GM18951 (cell line): ENCODE measurements around the gene DNAAF3.

Source experiments
- POLR2A ChIP-seq: IDR thresholded peaks from 4 replicates; pipeline ENCODE4 v1.6.1; 2011; ENCODE audit warnings: mild to moderate bottlenecking; ENCODE audit not compliant: insufficient read length, insufficient read depth; ENCODE audit errors: extremely low read depth
- in situ Hi-C: fragments of 300-500 bp; cut with MboI; formaldehyde crosslinking; loops from one replicate; pipeline ENCODE4 v1.12.0; 2022; ENCODE audit warnings: low sequenced_read_pairs, mixed read lengths, inconsistent platforms; ENCODE audit not compliant: unreplicated experiment

DNAAF3 gene

GRCh38 chr19:55189403-55189835 lies 23.0 kb upstream of the DNAAF3 start:
- no peak for TF ChIP-seq POLR2A
- in situ Hi-C loops, result no loop called here

- no peak for TF ChIP-seq POLR2A
These were observed 22.2 kb upstream of the DNAAF3 start for GRCh38 chr19:55188625-55189024.

GRCh38 chr19:55186080-55186479 lies 19.7 kb upstream of the DNAAF3 start:
- TF ChIP-seq POLR2A, result no peak
- in situ Hi-C loops, result no loop called here

More at GRCh38 chr19:55188625-55189024, 22.2 kb upstream of the DNAAF3 start:
- in situ Hi-C loops, result no loop called here

- in situ Hi-C loops, result no loop called here
- TF ChIP-seq POLR2A, result no peak
These were observed 15.3 kb upstream of the DNAAF3 start for GRCh38 chr19:55181740-55182139.

GRCh38 chr19:55179606-55180484 lies 13.4 kb upstream of the DNAAF3 start, which contains the start of gene SYT5:
Gene SYT5 (minus strand): TSS chr19:55180289. CDS start chr19:55179041, 1,248 bp downstream.
- TF ChIP-seq POLR2A, result no peak
- in situ Hi-C loops, result no loop called here

- in situ Hi-C loops, result no loop called here
- no peak for TF ChIP-seq POLR2A
These were observed 12.6 kb upstream of the DNAAF3 start for GRCh38 chr19:55178781-55179599.

- in situ Hi-C loops, result no loop called here
These were observed 9.7 kb upstream of the DNAAF3 start for GRCh38 chr19:55176076-55176475.

GRCh38 chr19:55175117-55175867 lies 8.9 kb upstream of the DNAAF3 start:
- in situ Hi-C loops, result no loop called here
- TF ChIP-seq POLR2A, result no peak

More at GRCh38 chr19:55176076-55176475, 9.7 kb upstream of the DNAAF3 start:
- no peak for TF ChIP-seq POLR2A

GRCh38 chr19:55174425-55175116 lies 8.2 kb upstream of the DNAAF3 start:
- in situ Hi-C loops, result no loop called here
- no peak for TF ChIP-seq POLR2A

GRCh38 chr19:55173714-55174409 lies 7.4 kb upstream of the DNAAF3 start:
- in situ Hi-C loops, result no loop called here
- no peak for TF ChIP-seq POLR2A

- in situ Hi-C loops, result no loop called here
- no peak for TF ChIP-seq POLR2A
These were observed 6.8 kb upstream of the DNAAF3 start for GRCh38 chr19:55173186-55173713.
